ENCODE data around the gene SERAC1.

DNA sequence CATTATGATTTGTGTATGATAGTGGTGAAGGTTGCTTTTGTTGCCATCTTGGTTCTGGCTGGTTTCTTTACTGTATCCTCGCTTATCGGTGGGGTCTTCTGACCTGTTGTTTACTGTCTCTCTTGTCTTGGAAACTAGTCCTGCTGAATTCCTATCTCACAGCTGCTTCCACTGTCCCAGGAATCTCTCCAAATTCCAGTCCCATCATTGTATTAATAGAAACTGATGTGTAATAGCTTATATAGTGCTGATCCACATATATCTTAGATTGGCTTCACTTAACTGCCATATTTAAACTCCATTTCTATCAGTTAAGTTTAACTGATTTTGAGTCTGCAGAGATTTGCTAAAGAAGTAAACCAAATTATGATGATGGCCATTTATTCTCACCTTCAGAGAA is 6.0 kb upstream of the SERAC1 start:
- TF ChIP-seq, protein P1, sequence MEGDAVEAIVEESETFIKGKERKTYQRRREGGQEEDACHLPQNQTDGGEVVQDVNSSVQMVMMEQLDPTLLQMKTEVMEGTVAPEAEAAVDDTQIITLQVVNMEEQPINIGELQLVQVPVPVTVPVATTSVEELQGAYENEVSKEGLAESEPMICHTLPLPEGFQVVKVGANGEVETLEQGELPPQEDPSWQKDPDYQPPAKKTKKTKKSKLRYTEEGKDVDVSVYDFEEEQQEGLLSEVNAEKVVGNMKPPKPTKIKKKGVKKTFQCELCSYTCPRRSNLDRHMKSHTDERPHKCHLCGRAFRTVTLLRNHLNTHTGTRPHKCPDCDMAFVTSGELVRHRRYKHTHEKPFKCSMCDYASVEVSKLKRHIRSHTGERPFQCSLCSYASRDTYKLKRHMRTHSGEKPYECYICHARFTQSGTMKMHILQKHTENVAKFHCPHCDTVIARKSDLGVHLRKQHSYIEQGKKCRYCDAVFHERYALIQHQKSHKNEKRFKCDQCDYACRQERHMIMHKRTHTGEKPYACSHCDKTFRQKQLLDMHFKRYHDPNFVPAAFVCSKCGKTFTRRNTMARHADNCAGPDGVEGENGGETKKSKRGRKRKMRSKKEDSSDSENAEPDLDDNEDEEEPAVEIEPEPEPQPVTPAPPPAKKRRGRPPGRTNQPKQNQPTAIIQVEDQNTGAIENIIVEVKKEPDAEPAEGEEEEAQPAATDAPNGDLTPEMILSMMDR (IDR thresholded peaks at IDR 0.05; ENCODE audit: low read length): no peak
- TF ChIP-seq EZH2 (IDR thresholded peaks at IDR 0.05; ENCODE audit: borderline replicate concordance, low read length): no peak
